Measurements from ENCODE around the gene ADGRG4. TPM values are rescaled to one million over a fixed set of nuclear protein-coding genes. Genes with fewer than 3 reads are reported as not detected.
"Not testable (repeated sequence)": the region's sequence is repeated elsewhere in the genome, so short reads cannot be mapped to it uniquely, and the experiment has no call there.

The ADGRG4 gene, protein sequence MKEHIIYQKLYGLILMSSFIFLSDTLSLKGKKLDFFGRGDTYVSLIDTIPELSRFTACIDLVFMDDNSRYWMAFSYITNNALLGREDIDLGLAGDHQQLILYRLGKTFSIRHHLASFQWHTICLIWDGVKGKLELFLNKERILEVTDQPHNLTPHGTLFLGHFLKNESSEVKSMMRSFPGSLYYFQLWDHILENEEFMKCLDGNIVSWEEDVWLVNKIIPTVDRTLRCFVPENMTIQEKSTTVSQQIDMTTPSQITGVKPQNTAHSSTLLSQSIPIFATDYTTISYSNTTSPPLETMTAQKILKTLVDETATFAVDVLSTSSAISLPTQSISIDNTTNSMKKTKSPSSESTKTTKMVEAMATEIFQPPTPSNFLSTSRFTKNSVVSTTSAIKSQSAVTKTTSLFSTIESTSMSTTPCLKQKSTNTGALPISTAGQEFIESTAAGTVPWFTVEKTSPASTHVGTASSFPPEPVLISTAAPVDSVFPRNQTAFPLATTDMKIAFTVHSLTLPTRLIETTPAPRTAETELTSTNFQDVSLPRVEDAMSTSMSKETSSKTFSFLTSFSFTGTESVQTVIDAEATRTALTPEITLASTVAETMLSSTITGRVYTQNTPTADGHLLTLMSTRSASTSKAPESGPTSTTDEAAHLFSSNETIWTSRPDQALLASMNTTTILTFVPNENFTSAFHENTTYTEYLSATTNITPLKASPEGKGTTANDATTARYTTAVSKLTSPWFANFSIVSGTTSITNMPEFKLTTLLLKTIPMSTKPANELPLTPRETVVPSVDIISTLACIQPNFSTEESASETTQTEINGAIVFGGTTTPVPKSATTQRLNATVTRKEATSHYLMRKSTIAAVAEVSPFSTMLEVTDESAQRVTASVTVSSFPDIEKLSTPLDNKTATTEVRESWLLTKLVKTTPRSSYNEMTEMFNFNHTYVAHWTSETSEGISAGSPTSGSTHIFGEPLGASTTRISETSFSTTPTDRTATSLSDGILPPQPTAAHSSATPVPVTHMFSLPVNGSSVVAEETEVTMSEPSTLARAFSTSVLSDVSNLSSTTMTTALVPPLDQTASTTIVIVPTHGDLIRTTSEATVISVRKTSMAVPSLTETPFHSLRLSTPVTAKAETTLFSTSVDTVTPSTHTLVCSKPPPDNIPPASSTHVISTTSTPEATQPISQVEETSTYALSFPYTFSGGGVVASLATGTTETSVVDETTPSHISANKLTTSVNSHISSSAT (N-terminal part only)
- not detected in 2 replicates for total RNA-seq
- 0.03 TPM in 1 of 2 replicates, not detected in the other for polyA plus RNA-seq
- 0.01 TPM in 1 of 2 replicates, not detected in the other for polyA plus RNA-seq (2012)
- polyA minus RNA-seq (ENCODE audit: low replicate concordance) = not detected in 2 replicates

DNA sequence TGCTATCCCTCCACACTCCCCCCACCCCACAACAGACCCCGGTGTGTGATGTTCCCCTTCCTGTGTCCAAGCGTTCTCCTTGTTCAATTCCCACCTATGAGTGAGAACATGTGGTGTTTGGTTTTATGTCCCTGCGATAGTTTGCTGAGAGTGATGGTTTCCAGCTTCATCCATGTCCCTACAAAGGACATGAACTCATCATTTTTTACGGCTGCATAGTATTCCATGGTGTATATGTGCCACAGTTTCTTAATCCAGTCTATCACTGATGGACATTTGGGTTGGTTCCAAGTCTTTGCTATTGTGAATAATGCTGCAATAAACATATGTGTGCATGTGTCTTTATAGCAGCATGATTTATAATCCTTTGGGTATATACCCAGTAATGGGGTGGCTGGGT lies at the start of gene ADGRG4:
Gene ADGRG4, plus strand, starts transcription at position 243 of the 400 bp plus-strand sequence. CDS start 7,815 bp downstream, outside the sequence.
- H4K20me1 ChIP-seq (ENCODE audit: control insufficient read depth, extremely low read depth, insufficient read depth, low read length); H2AFZ ChIP-seq (ENCODE audit: low read length); H3K27ac ChIP-seq (ENCODE audit: insufficient read depth, low read length); H3K9ac ChIP-seq (ENCODE audit: insufficient read depth, low read length); H3K36me3 ChIP-seq (ENCODE audit: control insufficient read depth, insufficient read depth, low read length); DNase-seq (ENCODE audit: low read depth in 2 of 2); H3K4me1 ChIP-seq (ENCODE audit: control insufficient read depth, extremely low read depth, insufficient read depth, low read length); H3K4me2 ChIP-seq (ENCODE audit: extremely low read depth, insufficient read depth, low read length); H3K4me3 ChIP-seq (replicated peaks in 1 of 4; ENCODE audit: control extremely low read depth in 1 of 4, insufficient read depth in 1 of 4, low read depth in 3 of 4, low read length in 4 of 4); H3K79me2 ChIP-seq (ENCODE audit: control insufficient read depth, insufficient read depth, low read length); H3K27me3 ChIP-seq (ENCODE audit: control insufficient read depth, insufficient read depth, low read length); H3K9me3 ChIP-seq (ENCODE audit: control insufficient read depth, insufficient read depth, low read depth, low read length): not testable (repeated sequence)

GRCh38 chrX:136251041-136251991 lies 49.4 kb upstream of the ADGRG4 start, which contains the start of gene MAP7D3:
MAP7D3 (minus strand) TSS chrX:136251400; CDS start chrX:136251358, 42 bp downstream.
- Histone ChIP-seq H2AFZ (ENCODE audit: low read length) (peak within 1 kb of the TSS; percentile 65), H3K9me3 (ENCODE audit: control insufficient read depth, insufficient read depth, low read depth, low read length) (no peaks in the 10 kb centered on the region), H3K36me3 (ENCODE audit: control insufficient read depth, insufficient read depth, low read length) (no peaks in the 10 kb centered on the region), H3K4me3 (replicated peaks in 1 of 4; ENCODE audit: control extremely low read depth in 1 of 4, insufficient read depth in 1 of 4, low read depth in 3 of 4, low read length in 4 of 4) (peak within 1 kb of the TSS; percentile 65 to 71 (median 67)), H3K79me2 (ENCODE audit: control insufficient read depth, insufficient read depth, low read length) (peaks cover 18% of the 10 kb centered on the region), H4K20me1 (ENCODE audit: control insufficient read depth, extremely low read depth, insufficient read depth, low read length) (no peaks in the 10 kb centered on the region), H3K4me2 (ENCODE audit: extremely low read depth, insufficient read depth, low read length) (peak within 1 kb of the TSS; percentile 78), H3K27me3 (ENCODE audit: control insufficient read depth, insufficient read depth, low read length) (no peaks in the 10 kb centered on the region), H3K27ac (ENCODE audit: insufficient read depth, low read length) (peak within 1 kb of the TSS; percentile 74), H3K4me1 (ENCODE audit: control insufficient read depth, extremely low read depth, insufficient read depth, low read length) (peaks cover 9% of the 10 kb centered on the region), H3K9ac (ENCODE audit: insufficient read depth, low read length) (peak within 1 kb of the TSS; percentile 78)
- peak; percentile 35 to 38 for DNase-seq (ENCODE audit: low read depth in 2 of 2)
- TF ChIP-seq, protein P1, sequence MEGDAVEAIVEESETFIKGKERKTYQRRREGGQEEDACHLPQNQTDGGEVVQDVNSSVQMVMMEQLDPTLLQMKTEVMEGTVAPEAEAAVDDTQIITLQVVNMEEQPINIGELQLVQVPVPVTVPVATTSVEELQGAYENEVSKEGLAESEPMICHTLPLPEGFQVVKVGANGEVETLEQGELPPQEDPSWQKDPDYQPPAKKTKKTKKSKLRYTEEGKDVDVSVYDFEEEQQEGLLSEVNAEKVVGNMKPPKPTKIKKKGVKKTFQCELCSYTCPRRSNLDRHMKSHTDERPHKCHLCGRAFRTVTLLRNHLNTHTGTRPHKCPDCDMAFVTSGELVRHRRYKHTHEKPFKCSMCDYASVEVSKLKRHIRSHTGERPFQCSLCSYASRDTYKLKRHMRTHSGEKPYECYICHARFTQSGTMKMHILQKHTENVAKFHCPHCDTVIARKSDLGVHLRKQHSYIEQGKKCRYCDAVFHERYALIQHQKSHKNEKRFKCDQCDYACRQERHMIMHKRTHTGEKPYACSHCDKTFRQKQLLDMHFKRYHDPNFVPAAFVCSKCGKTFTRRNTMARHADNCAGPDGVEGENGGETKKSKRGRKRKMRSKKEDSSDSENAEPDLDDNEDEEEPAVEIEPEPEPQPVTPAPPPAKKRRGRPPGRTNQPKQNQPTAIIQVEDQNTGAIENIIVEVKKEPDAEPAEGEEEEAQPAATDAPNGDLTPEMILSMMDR (conservative IDR thresholded peaks at IDR 0.05 in 1 of 2, IDR thresholded peaks at IDR 0.05 in 1 of 2; ENCODE audit: low read depth in 1 of 2, low read length in 2 of 2) = no peak
- TF ChIP-seq EZH2 (IDR thresholded peaks at IDR 0.05; ENCODE audit: low read length, missing control alignments) = no peak

GRCh38 chrX:136255541-136255940 lies 45.2 kb upstream of the ADGRG4 start:
- H3K9me3 ChIP-seq (ENCODE audit: control insufficient read depth, insufficient read depth, low read depth, low read length) = no peaks in the 10 kb centered on the region
- H3K4me2 ChIP-seq (ENCODE audit: extremely low read depth, insufficient read depth, low read length) = peak overlapping the region; percentile 32
- no peaks in the 10 kb centered on the region for H4K20me1 ChIP-seq (ENCODE audit: control insufficient read depth, extremely low read depth, insufficient read depth, low read length)
- no peaks in the 10 kb centered on the region for H3K27me3 ChIP-seq (ENCODE audit: control insufficient read depth, insufficient read depth, low read length)
- H3K9ac ChIP-seq (ENCODE audit: insufficient read depth, low read length) = no peak overlapping the region
- no peaks in the 10 kb centered on the region for H3K79me2 ChIP-seq (ENCODE audit: control insufficient read depth, insufficient read depth, low read length)
- no peak for TF ChIP-seq EZH2 (IDR thresholded peaks at IDR 0.05; ENCODE audit: low read length, missing control alignments)
- TF ChIP-seq, protein P1 (conservative IDR thresholded peaks at IDR 0.05 in 1 of 2, IDR thresholded peaks at IDR 0.05 in 1 of 2; ENCODE audit: low read depth in 1 of 2, low read length in 2 of 2) = no peak
- no peak overlapping the region for H3K27ac ChIP-seq (ENCODE audit: insufficient read depth, low read length)
- H3K4me3 ChIP-seq (replicated peaks in 1 of 4; ENCODE audit: control extremely low read depth in 1 of 4, insufficient read depth in 1 of 4, low read depth in 3 of 4, low read length in 4 of 4) = peak overlapping the region in 1 of 4 experiments; percentile 27
- no peak overlapping the region for H2AFZ ChIP-seq (ENCODE audit: low read length)
- peak in 1 of 2 donors; percentile 8 for DNase-seq (ENCODE audit: low read depth in 2 of 2)
- H3K36me3 ChIP-seq (ENCODE audit: control insufficient read depth, insufficient read depth, low read length) = no peaks in the 10 kb centered on the region
- peaks cover 21% of the 10 kb centered on the region for H3K4me1 ChIP-seq (ENCODE audit: control insufficient read depth, extremely low read depth, insufficient read depth, low read length)

Measured in fibroblast of lung (primary cell).